ENCODE measurements around the gene TGFB1I1. TPM values are rescaled to one million over a fixed set of nuclear protein-coding genes. Genes with fewer than 3 reads are reported as not detected.

The TGFB1I1 gene
- total RNA-seq, 1 experiment from 2014 or later = 8.7 TPM

- DNase-seq (ENCODE audit: low read depth, low spot score) = no peak
- no peak for ATAC-seq
- POLR2A ChIA-PET = no interaction called here
- BruUV-seq (replicated peaks) = no TSS peak
- Histone ChIP-seq H3K4me1 (ENCODE audit: control insufficient read depth in 1 of 2, insufficient read depth in 2 of 2, low read length in 2 of 2) (peaks cover 6 to 10% of the 10 kb centered on the region in 2 experiments; a peak in 3 of 4 replicates), H3K27me3 (ENCODE audit: insufficient read depth, low read length) (no peaks in the 10 kb centered on the region), H3K9ac (ENCODE audit: low read length) (no peak overlapping the region), H3K27ac (ENCODE audit: low read depth, low read length) (no peak overlapping the region), H4K20me1 (ENCODE audit: insufficient read depth) (no peaks in the 10 kb centered on the region), H3K9me3 (ENCODE audit: control insufficient read depth in 1 of 2, insufficient read depth in 1 of 2, low read depth in 1 of 2, low read length in 2 of 2) (no peaks in the 10 kb centered on the region; a peak in 1 of 4 replicates), H2AFZ (ENCODE audit: low read depth, low read length, poor library complexity, severe bottlenecking) (no peak overlapping the region), H3K36me3 (ENCODE audit: control insufficient read depth in 1 of 2, insufficient read depth in 2 of 2, low read length in 2 of 2) (no peaks in the 10 kb centered on the region), H3K4me2 (ENCODE audit: low read length) (no peak overlapping the region), H3K79me2 (ENCODE audit: insufficient read depth, low read length) (no peaks in the 10 kb centered on the region), H3K4me3 (replicated peaks in 1 of 2; ENCODE audit: low read depth in 1 of 2, low read length in 2 of 2) (no peak overlapping the region), H3K9me2 (ENCODE audit: insufficient read depth) (no peaks in the 10 kb centered on the region)
- intact Hi-C loops (cut with micrococcal nuclease) = no loop called here
- TF ChIP-seq POLR2AphosphoS5 (IDR thresholded peaks at IDR 0.05; ENCODE audit: low read depth, low read length) = no peak
- no peak for TF ChIP-seq CBX3 (IDR thresholded peaks at IDR 0.05; ENCODE audit: low read depth)
- TF ChIP-seq POLR2A (IDR thresholded peaks at IDR 0.05; ENCODE audit: borderline replicate concordance, extremely low read depth, insufficient read depth, insufficient read length) = no peak
- TF ChIP-seq SRF (IDR thresholded peaks at IDR 0.05; ENCODE audit: low read depth) = no peak
- no peak for TF ChIP-seq TCF7L2 (IDR thresholded peaks at IDR 0.05; ENCODE audit: borderline replicate concordance, extremely low read depth, insufficient read depth, insufficient read length)
- TF ChIP-seq ZNF274 (IDR thresholded peaks at IDR 0.05; ENCODE audit: low read depth, low read length) = no peak
- TF ChIP-seq RAD21 (IDR thresholded peaks at IDR 0.05; ENCODE audit: low read depth) = no peak
- TF ChIP-seq ZBTB33 (IDR thresholded peaks at IDR 0.05; ENCODE audit: extremely low read depth, insufficient replicate concordance, low read length) = no peak
- no peak for TF ChIP-seq ELF1 (IDR thresholded peaks at IDR 0.05; ENCODE audit: borderline replicate concordance, low read depth)
- no peak for TF ChIP-seq SP1 (IDR thresholded peaks at IDR 0.05; ENCODE audit: low read depth)
- TF ChIP-seq SIN3A (IDR thresholded peaks at IDR 0.05; ENCODE audit: low read depth) = no peak
- no peak for TF ChIP-seq MAX (IDR thresholded peaks at IDR 0.05)
- no peak for TF ChIP-seq YY1 (IDR thresholded peaks at IDR 0.05; ENCODE audit: extremely low read depth, insufficient replicate concordance, low read depth, low read length)
- TF ChIP-seq FOSL1 (IDR thresholded peaks at IDR 0.05; ENCODE audit: low read depth) = no peak
- TF ChIP-seq ZFX (IDR thresholded peaks at IDR 0.05) = no peak
- CTCF ChIA-PET = no interaction called here
- RAD21 ChIA-PET (ENCODE audit: low non-redundant PET in 1 of 2, low total read pairs in 2 of 2, uncharacterized antibody in 2 of 2, unreplicated experiment in 2 of 2) = no interaction called here
Observed at GRCh38 chr16:31513884-31514283, 41.9 kb downstream of the TGFB1I1 start.

Measured in HCT116 (cell line).